Upper lobe of left lung (tissue), 4 donors: Measurements from ENCODE around the gene RBM20.

Experiments
- CTCF ChIP-seq, 6 experiments: fragments of 450-650 bp in 4 of 6; fragments of 200-600 bp in 2 of 6; sonication (generic) in 2 of 6; IDR thresholded peaks; one replicate each; pipeline ENCODE4 v1.5.1; 2016 to 2019; ENCODE audit warnings: antibody characterized with exemption in 6 of 6
- EP300 ChIP-seq, 4 donors: sonication (generic); formaldehyde crosslinking; IDR thresholded peaks; one replicate each; pipeline ENCODE4 v1.5.1; 2017; ENCODE audit warnings: antibody characterized with exemption in 4 of 4, control low read depth in 2 of 4
- POLR2A ChIP-seq, 4 donors: fragments of 450-650 bp; IDR thresholded peaks; one replicate each; pipeline ENCODE4 v1.5.1; 2016 to 2017; ENCODE audit warnings: antibody characterized with exemption in 4 of 4, mild to moderate bottlenecking in 2 of 4
- POLR2AphosphoS5 ChIP-seq, 2 donors: sonication (generic); formaldehyde crosslinking; IDR thresholded peaks; one replicate each; pipeline ENCODE4 v1.5.1; 2017; ENCODE audit warnings: antibody characterized with exemption in 2 of 2

GRCh38 chr10:110864662-110865140, 220.6 kb downstream of the RBM20 start:
- TF ChIP-seq CTCF (IDR thresholded peaks at IDR 0.05) = no peak
- TF ChIP-seq POLR2A (IDR thresholded peaks at IDR 0.05) = peak in 1 of 4 donors; percentile 14
- peak; percentile 70 to 73 for TF ChIP-seq POLR2AphosphoS5 (IDR thresholded peaks at IDR 0.05)
- peak in 1 of 4 donors; percentile 39 for TF ChIP-seq EP300 (IDR thresholded peaks at IDR 0.05)
